GM21515 (cell line): ENCODE results near the gene PROP1.
"Not testable (repeated sequence)": the region's sequence is repeated elsewhere in the genome, so short reads cannot be mapped to it uniquely, and the experiment has no call there.

Experiments
- ATAC-seq: cut with Tn5 transposase; IDR thresholded peaks from one replicate; pipeline ENCODE4 v1.9.1; 2021; ENCODE audit not compliant: unreplicated experiment

The PROP1 gene

GRCh38 chr5:177995691-177996595 lies at the start of gene PROP1:
PROP1 (minus strand) TSS chr5:177996242; CDS start chr5:177995933, 309 bp downstream.
- ATAC-seq: no peak

GRCh38 chr5:178019379-178020030 lies 23.5 kb upstream of the PROP1 start:
- not testable (repeated sequence) for ATAC-seq

- ATAC-seq: not testable (repeated sequence)
Observed at GRCh38 chr5:178012758-178013157, 16.7 kb upstream of the PROP1 start.

- ATAC-seq: not testable (repeated sequence)
Observed at GRCh38 chr5:178011816-178012554, 15.9 kb upstream of the PROP1 start.

- not testable (repeated sequence) for ATAC-seq
Observed at GRCh38 chr5:178007272-178007671, 11.2 kb upstream of the PROP1 start.

- not testable (repeated sequence) for ATAC-seq
Observed at GRCh38 chr5:178006536-178007231, 10.6 kb upstream of the PROP1 start.

- ATAC-seq: not testable (repeated sequence)
Observed at GRCh38 chr5:178006181-178006535, 10.1 kb upstream of the PROP1 start.

- ATAC-seq: no peak
Observed at GRCh38 chr5:177997846-177998245, 1.8 kb upstream of the PROP1 start.

GRCh38 chr5:177997319-177997670 lies 1.3 kb upstream of the PROP1 start:
- no peak for ATAC-seq

- no peak for ATAC-seq
Observed at GRCh38 chr5:177996660-177997318, 747 bp upstream of the PROP1 start.

- no peak for ATAC-seq
Observed at GRCh38 chr5:177994561-177995190, 1.4 kb downstream of the PROP1 start.

- no peak for ATAC-seq
Observed at GRCh38 chr5:177994063-177994462, 2.0 kb downstream of the PROP1 start.

- no peak for ATAC-seq
Observed at GRCh38 chr5:177992466-177992865, 3.6 kb downstream of the PROP1 start.

GRCh38 chr5:177988989-177989625 lies 6.9 kb downstream of the PROP1 start:
- no peak for ATAC-seq

GRCh38 chr5:177987326-177987725 lies 8.7 kb downstream of the PROP1 start:
- no peak for ATAC-seq

- no peak for ATAC-seq
Observed at GRCh38 chr5:177985430-177986040, 10.5 kb downstream of the PROP1 start.

GRCh38 chr5:177984584-177985206 lies 11.3 kb downstream of the PROP1 start:
- no peak for ATAC-seq

GRCh38 chr5:177983763-177984583 lies 12.1 kb downstream of the PROP1 start:
- ATAC-seq: no peak
